Hypothalamus (tissue), 51 donors: Measurements from ENCODE around the gene BRCC3.
A peak's percentile ranks its signal among the peaks of the same experiment; 100 is the strongest.
"Not testable (repeated sequence)": the region's sequence is repeated elsewhere in the genome, so short reads cannot be mapped to it uniquely, and the experiment has no call there.

Experiments
- DNase-seq, 51 donors: peaks; one replicate each; lab custom pipeline; 2025; lab: John Stamatoyannopoulos, UW

BRCC3 gene

DNA sequence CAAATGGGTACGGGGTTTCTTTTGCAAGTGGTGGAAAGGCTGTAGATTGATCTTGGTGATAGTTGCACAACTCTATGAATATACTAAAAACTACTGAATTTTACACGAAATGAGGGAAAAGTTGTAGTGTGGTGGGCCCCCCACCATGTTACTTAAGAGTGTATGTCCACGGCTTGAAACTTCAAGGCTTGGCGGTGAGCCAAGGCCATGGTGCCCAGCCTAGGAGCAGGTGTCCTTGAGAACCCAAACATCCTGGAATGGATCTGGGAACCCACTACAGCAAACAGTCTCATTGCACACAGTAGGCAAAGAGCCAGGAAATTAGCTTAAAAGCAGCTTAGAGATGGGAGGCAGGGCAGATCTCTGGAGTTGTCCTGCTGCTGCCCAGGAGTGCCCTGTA lies 62.9 kb downstream of the BRCC3 start:
- DNase-seq, result no peak

DNA sequence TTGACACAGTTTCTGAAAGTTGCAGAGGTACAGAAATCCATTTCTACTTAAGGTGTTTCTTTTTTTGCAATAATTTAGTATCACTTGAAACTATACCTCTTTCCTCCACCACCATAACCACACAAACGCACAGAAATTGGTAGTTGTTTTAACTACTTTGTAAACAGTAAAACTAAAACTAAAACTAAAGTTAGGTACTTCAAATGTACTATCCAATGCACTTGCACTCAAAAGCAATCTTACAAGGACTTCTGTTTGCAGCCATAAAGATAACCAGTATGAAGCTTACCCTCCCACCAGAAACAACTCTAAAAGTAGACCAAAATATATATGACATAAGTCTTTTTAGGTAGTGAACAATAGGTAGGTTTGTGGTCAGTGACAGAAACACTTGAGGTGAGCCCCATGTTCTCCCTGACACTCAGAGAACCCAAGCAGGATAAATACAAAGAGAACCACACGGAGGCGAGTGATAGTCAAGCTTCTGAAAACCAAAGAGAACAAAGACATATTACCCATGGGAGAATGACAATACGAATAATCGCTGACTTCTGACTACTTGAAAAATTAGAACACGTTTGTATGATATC lies 72.7 kb downstream of the BRCC3 start:
- DNase-seq, result no peak

DNA sequence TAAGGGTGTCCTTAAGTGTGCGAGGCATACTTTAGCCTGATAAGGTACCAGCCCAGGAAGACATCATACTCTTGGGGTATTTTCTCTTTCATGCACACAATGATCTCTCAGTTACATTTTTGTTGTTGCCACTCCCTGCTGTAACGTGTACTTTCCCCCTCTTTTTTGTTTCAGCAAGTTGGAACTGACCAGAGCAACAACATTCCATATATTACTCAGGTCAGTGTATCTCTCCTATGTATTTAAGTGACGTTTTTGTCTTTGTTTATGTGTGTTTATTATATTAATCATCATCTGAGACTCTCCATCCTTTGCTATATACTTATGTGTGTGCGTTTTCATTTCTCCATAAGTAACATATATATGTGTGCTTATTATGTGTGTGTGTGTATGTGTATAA lies 73.6 kb downstream of the BRCC3 start:
- no peak for DNase-seq

DNA sequence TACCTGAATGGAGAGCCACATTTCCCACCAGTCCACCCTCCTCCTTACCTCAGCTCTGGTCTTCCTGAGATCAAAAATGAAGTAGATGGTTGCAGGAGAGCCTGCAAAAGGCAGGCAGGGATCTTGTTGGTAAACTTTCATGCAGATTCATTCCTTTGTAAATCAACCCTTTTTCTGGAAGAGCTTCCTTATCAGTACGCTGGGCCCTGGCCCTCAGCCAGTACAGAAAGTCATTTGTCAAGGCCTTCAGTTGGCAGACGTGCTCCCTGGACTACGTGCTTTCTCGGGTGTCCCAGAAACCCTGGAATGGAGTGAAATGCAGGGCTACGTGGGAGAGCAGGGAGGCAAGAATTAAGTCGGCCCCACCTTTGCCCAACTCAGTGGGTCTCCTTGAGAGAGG lies 76.3 kb downstream of the BRCC3 start:
- DNase-seq, result not testable (repeated sequence)

DNA sequence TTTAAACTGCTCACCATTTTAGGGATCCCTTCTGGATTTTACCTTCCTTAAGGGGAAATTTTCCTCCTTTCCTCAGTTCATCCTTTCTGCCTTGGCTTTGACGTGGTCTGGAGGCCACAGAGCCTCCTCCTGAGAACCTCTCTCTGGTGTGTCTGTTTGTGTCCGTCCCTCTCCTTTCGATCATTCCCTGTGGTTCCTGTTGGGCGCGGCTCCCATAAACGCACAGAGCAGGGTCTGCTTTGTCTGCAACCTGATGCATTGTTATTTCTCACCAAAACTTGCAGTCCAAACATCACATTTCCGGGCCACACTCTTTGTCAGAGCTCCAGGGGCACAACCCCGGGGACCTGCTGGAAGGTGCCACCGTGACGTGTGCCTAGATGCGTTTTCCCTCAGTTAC lies 76.9 kb downstream of the BRCC3 start:
- DNase-seq, result not testable (repeated sequence)

DNA sequence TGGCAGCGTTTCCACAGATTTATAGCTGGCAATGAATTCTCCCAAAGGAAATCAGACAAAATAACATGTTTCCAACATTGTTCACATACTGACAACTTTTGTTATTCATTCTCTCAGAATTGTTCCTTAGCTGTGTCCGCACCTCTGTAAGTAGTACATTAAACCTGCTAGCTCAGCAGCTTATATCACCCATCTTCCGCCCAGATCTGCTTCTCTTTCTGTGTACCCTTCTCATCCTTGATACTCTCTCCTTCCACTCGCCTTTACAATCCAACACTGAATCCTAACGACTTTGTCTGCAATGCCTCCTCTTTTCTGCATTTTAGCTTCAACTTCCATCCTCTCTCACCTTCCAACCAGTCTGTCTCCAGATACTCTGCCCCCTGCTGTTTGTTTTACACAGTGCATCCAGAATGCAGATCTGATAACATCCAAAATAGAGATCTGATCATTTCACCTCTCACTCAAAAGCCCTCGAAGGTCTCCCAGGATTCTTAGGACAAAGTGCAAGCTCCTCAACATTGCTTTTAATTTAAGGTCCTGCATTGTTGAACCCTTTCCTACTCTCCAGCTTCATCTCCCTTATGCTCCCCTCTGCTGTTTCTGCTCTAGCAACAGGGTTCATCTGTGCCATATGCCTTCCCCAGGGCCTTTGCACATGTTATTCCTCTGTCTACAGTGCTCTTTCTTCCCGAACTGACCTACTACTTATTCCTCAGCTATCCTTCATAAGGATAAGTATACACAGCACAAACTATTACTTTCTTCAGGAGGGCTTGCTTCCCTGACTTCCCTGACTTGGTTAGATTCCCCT lies 77.6 kb downstream of the BRCC3 start:
- peak in 2 of 51 donors; percentile 0 to 1 for DNase-seq

DNA sequence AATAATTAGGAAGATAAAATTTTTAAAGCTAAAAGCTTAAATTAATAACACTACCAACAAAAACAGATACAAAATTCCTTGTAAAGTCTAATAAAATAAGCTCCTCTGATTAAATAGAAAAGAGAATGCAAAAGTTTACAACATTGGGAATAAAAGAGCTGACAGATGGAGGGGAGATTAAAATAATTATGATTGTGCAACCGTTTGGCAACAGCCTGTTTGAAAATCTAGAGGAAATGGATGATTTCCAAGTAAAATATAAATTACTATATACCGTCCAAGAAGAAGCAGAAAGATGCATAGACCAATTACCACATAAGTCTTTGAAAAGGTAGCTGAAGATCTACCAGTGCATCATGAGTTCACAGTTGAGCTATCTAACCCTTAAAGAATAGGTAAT lies 98.6 kb downstream of the BRCC3 start:
- DNase-seq, result no peak
